Panc1 (cell line): ENCODE data around the gene CHDH.

Experiments used
- POLR2AphosphoS5 ChIP-seq: IDR thresholded peaks from 2 replicates; pipeline ENCODE4 v1.6.1; 2012; ENCODE audit warnings: mild to moderate bottlenecking, low read depth, low read length, moderate library complexity
- REST ChIP-seq, 2 experiments: IDR thresholded peaks; 2 replicates each; pipeline ENCODE4 v1.6.1; 2011 to 2012; ENCODE audit warnings: low read depth in 2 of 2, control low read depth in 1 of 2, low read length in 1 of 2, mild to moderate bottlenecking in 1 of 2, moderate library complexity in 1 of 2; ENCODE audit not compliant: insufficient read depth in 1 of 2
- SIN3A ChIP-seq: IDR thresholded peaks from 2 replicates; pipeline ENCODE4 v1.6.1; 2012; ENCODE audit warnings: low read depth, mild to moderate bottlenecking, low read length, moderate library complexity, borderline replicate concordance; ENCODE audit not compliant: insufficient read depth
- TCF7L2 ChIP-seq: IDR thresholded peaks from 2 replicates; pipeline ENCODE4 v1.6.1; 2011; ENCODE audit warnings: mild to moderate bottlenecking, low read depth, low read length, inconsistent platforms
- TF ChIP-seq, protein P1 (sequence below): fragments of 450-650 bp; IDR thresholded peaks from 2 replicates; pipeline ENCODE4 v1.5.1; 2017; ENCODE audit warnings: mild to moderate bottlenecking

- TF ChIP-seq, protein P1, sequence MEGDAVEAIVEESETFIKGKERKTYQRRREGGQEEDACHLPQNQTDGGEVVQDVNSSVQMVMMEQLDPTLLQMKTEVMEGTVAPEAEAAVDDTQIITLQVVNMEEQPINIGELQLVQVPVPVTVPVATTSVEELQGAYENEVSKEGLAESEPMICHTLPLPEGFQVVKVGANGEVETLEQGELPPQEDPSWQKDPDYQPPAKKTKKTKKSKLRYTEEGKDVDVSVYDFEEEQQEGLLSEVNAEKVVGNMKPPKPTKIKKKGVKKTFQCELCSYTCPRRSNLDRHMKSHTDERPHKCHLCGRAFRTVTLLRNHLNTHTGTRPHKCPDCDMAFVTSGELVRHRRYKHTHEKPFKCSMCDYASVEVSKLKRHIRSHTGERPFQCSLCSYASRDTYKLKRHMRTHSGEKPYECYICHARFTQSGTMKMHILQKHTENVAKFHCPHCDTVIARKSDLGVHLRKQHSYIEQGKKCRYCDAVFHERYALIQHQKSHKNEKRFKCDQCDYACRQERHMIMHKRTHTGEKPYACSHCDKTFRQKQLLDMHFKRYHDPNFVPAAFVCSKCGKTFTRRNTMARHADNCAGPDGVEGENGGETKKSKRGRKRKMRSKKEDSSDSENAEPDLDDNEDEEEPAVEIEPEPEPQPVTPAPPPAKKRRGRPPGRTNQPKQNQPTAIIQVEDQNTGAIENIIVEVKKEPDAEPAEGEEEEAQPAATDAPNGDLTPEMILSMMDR: no peak
- TF ChIP-seq POLR2AphosphoS5 (no peak), TCF7L2 (no peak), REST (IDR thresholded peaks at IDR 0.05; ENCODE audit: insufficient read depth in 1 of 2, low read depth in 2 of 2, low read length in 1 of 2) (no peak), SIN3A (no peak)
Measured at GRCh38 chr3:53887446-53887845, 41.2 kb upstream of the CHDH start.
